Ovary (tissue), 9 donors: ENCODE data around the gene MAN2A1. TPM values are rescaled to one million over a fixed set of nuclear protein-coding genes. Genes with fewer than 3 reads are reported as not detected.

Experiments used
- DNase-seq, 5 donors: peaks; one replicate each; pipeline ENCODE4 v3.0.0-alpha.2; 2019 to 2020
- H3K27ac ChIP-seq, 2 donors: fragments of 200-600 bp; one replicate each; pipeline versions ENCODE4 v1.5.1 to v1.8.0; 2019 to 2022
- H3K27me3 ChIP-seq: fragments of 200-600 bp; one replicate; pipeline ENCODE4 v1.8.0; 2022
- H3K36me3 ChIP-seq: fragments of 200-600 bp; sonication (generic); one replicate; pipeline ENCODE4 v1.5.1; 2019
- H3K4me1 ChIP-seq: one replicate; pipeline ENCODE4 v1.8.1; 2013; ENCODE audit warnings: mild to moderate bottlenecking, moderate library complexity; ENCODE audit not compliant: insufficient read depth
- H3K4me3 ChIP-seq: fragments of 200-600 bp; sonication (generic); one replicate; pipeline ENCODE4 v1.5.1; 2017
- H3K9me3 ChIP-seq, 2 donors: fragments of 200-600 bp in 1 of 2; sonication (generic) in 1 of 2; one replicate each; pipeline versions ENCODE4 v1.5.1 to v1.8.1; 2013 to 2019; ENCODE audit warnings: mild to moderate bottlenecking in 1 of 2, moderate library complexity in 1 of 2
- CTCF ChIP-seq, 3 donors: fragments of 450-650 bp in 2 of 3; fragments of 200-600 bp in 1 of 3; IDR thresholded peaks; one replicate each; pipeline versions ENCODE4 v1.5.1 to v1.8.0; 2016 to 2022; ENCODE audit warnings: antibody characterized with exemption in 3 of 3, mild to moderate bottlenecking in 1 of 3
- EP300 ChIP-seq: sonication (generic); formaldehyde crosslinking; IDR thresholded peaks from one replicate; pipeline ENCODE4 v1.6.1; 2017; ENCODE audit warnings: antibody characterized with exemption
- POLR2A ChIP-seq: fragments of 450-650 bp; IDR thresholded peaks from one replicate; pipeline ENCODE4 v1.6.1; 2017; ENCODE audit warnings: antibody characterized with exemption, mild to moderate bottlenecking, moderate library complexity
- whole genome bisulfite sequencing, 3 donors: extraction: QIAGEN DNeasy Blood & Tissue Kit in 1 of 3; methylation state at CpG; one replicate each; pipeline versions ENCODE4 v1.1.5 to v1.1.7; 2013 to 2017; 5-methylcytosine and 5-hydroxymethylcytosine counted together
- intact Hi-C, 4 donors: fragments of 100-400 bp; cut with DNase I; formaldehyde crosslinking; loops; one replicate each; pipeline versions ENCODE4 v1.11.0 to v1.15.1; 2022 to 2023
- polyA plus RNA-seq, 2 donors: library from polyadenylated mRNA; stranded (reverse); fragments of 200-250 nt in 1 of 2; fragments of 350-450 nt in 1 of 2; fragmentation: Illumina TruSeq in 1 of 2; extraction: RNeasy Lipid Tissue Mini Kit (QIAGEN cat#74804) in 1 of 2; gene quantifications; one replicate each; pipeline ENCODE4 v1.2.3, GENCODE V29; 2013 to 2014
- total RNA-seq, 7 donors: library from RNA; depleted of rRNA in 2 of 7; stranded (reverse); fragments of >200 nt in 2 of 7; fragmentation: NEBNext Ultra II Directional in 3 of 7; extraction: Animal tissue kit (Norgen Biotek cat#: 25700) in 3 of 7; gene quantifications; one replicate each; pipeline versions ENCODE4 v1.1.0 to v1.2.4, GENCODE V29; 2016 to 2023
- donor health status: DM: no; HTN: no; CAD: no; lungs with moderate emphysema.
- donor health status: DM: no; HTN: no; CAD: no.
- donor health status: Bipolar disorder and iron deficiency.
- donor health status: DM: yes; HTN: yes; CAD: no.
- donor health status: DM: no; HTN: no; CAD: no.
- donor health status: DM: yes; HTN: yes; CAD: no.

Gene MAN2A1
- total and polyA plus RNA-seq, 9 donors = 10.7 to 56.5 (median 31.1) TPM

GRCh38 chr5:109690242-109690974 is 681 bp downstream of the MAN2A1 start:
- WGBS, 3 donors = 0% methylated on average over 64 to 71 of the region's 71 CpGs
- peak; percentile 25 to 69 (median 53) for DNase-seq
- Histone ChIP-seq H3K9me3 (no peaks in the 10 kb centered on the region), H3K36me3 (no peaks in the 10 kb centered on the region), H3K27ac (peak overlapping the region; percentile 98 to 99), H3K4me3 (peak overlapping the region; percentile 80), H3K4me1 (peaks cover 11% of the 10 kb centered on the region), H3K27me3 (no peaks in the 10 kb centered on the region)
- TF ChIP-seq CTCF (IDR thresholded peaks at IDR 0.05) (no peak), POLR2A (no peak), EP300 (no peak)
- intact Hi-C loops = loop anchor here in 1 of 4 donors (5.0 kb wide), 1 partner anchor 283 kb away; the partner anchor contains the start of gene PJA2

- Histone ChIP-seq H3K27ac (peak overlapping the region; percentile 98 to 99), H3K27me3 (no peaks in the 10 kb centered on the region), H3K4me1 (peaks cover 11% of the 10 kb centered on the region), H3K36me3 (no peaks in the 10 kb centered on the region), H3K4me3 (peak overlapping the region; percentile 80), H3K9me3 (no peaks in the 10 kb centered on the region)
- WGBS, 3 donors = 1 to 2% (median 1%) methylated on average over 26 of the region's 26 CpGs
- DNase-seq = peak; percentile 65 to 84 (median 77)
- peak; percentile 24 to 72 (median 72) for TF ChIP-seq CTCF (IDR thresholded peaks at IDR 0.05)
- TF ChIP-seq POLR2A = no peak
- intact Hi-C loops = loop anchor here in 1 of 4 donors (5.0 kb wide), 1 partner anchor 284 kb away; the partner anchor contains the start of gene PJA2
These were observed 1.3 kb downstream of the MAN2A1 start for GRCh38 chr5:109690975-109691574.

- Histone ChIP-seq H3K4me3 (peak overlapping the region; percentile 6), H3K4me1 (peaks cover 11% of the 10 kb centered on the region), H3K27ac (no peak overlapping the region), H3K9me3 (no peaks in the 10 kb centered on the region), H3K27me3 (no peaks in the 10 kb centered on the region), H3K36me3 (no peaks in the 10 kb centered on the region)
- DNase-seq = no peak
- intact Hi-C loops = loop anchor here in 1 of 4 donors (5.0 kb wide), 1 partner anchor 285 kb away; the partner anchor contains the start of gene PJA2
- 36 to 42% (median 40%) methylated on average over 1 of the region's 1 CpG for WGBS, 3 donors
- TF ChIP-seq POLR2A = no peak
- no peak for TF ChIP-seq EP300
- no peak for TF ChIP-seq CTCF (IDR thresholded peaks at IDR 0.05)
These were observed 2.3 kb downstream of the MAN2A1 start for GRCh38 chr5:109691996-109692395.

DNA sequence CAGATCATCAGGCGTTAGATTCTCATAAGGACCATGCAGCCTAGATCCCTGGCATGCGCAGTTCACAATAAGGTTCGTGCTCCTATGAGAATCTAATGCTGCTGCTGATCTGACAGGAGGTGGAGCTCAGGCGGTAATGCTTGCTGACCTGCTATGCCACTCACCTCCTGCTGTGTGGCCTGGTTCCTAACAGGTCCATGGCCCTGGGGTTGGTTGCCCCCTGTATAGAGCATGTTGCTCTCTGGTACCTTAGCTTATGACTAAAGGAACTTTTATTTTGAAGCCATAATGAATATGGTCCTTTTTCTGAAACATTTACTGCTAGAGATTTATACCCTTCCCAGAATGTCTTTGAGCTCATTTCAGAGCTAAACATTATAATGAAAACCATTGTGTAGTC is 3.1 kb downstream of the MAN2A1 start:
- WGBS, 3 donors = 91 to 96% (median 95%) methylated on average over 4 of the region's 4 CpGs
- H3K4me3 ChIP-seq = no peak overlapping the region

More for the DNA sequence above, 3.1 kb downstream of the MAN2A1 start:
- Histone ChIP-seq H3K9me3 (no peaks in the 10 kb centered on the region), H3K36me3 (no peaks in the 10 kb centered on the region), H3K27me3 (no peaks in the 10 kb centered on the region), H3K27ac (no peak overlapping the region), H3K4me1 (peaks cover 11% of the 10 kb centered on the region)
- TF ChIP-seq EP300 (no peak), POLR2A (no peak), CTCF (IDR thresholded peaks at IDR 0.05) (no peak)
- intact Hi-C loops = loop anchor here in 1 of 4 donors (5.0 kb wide), 1 partner anchor 286 kb away; the partner anchor contains the start of gene PJA2
- no peak for DNase-seq
